HEK293 (cell line): ENCODE data around the gene MBOAT7.

ENCODE experiments used
- CTCF ChIA-PET: fragments of 350-600 bp; formaldehyde crosslinking; extraction: SDS; loops from one replicate; lab custom pipeline; 2021; ENCODE audit warnings: antibody characterized with exemption; lab: Yijun Ruan, JAX
- POLR2A ChIA-PET: fragments of 300-600 bp; formaldehyde crosslinking; extraction: SDS; loops from one replicate; lab custom pipeline; 2020; ENCODE audit warnings: antibody characterized with exemption, inconsistent platforms; lab: Yijun Ruan, JAX
- H3K27ac ChIP-seq: fragments of 200-500 bp; sonication (Bioruptor generic); 2 replicates; pipeline ENCODE4 v1.5.1; 2014; ENCODE audit warnings: low read depth, low read length, control low read depth, inconsistent platforms; ENCODE audit errors: extremely low read depth
- H3K36me3 ChIP-seq, 2 experiments: fragments of 200-500 bp in 1 of 2; sonication (Bioruptor generic) in 1 of 2; 1 replicate in 1 of 2; 2 replicates in 1 of 2; pipeline ENCODE4 v1.5.1; 2014 to 2017; ENCODE audit warnings: inconsistent platforms in 2 of 2, low read length in 2 of 2; ENCODE audit not compliant: control insufficient read depth in 2 of 2, insufficient read depth in 1 of 2
- H3K4me1 ChIP-seq: fragments of 200-500 bp; sonication (Bioruptor generic); 2 replicates; pipeline ENCODE4 v1.5.1; 2014; ENCODE audit warnings: mild to moderate bottlenecking, low read length, inconsistent platforms; ENCODE audit not compliant: control insufficient read depth, insufficient read depth
- H3K4me3 ChIP-seq: 2 replicates; pipeline ENCODE4 v1.5.1; 2011; ENCODE audit warnings: low read depth, mild to moderate bottlenecking, control low read depth, low read length, moderate library complexity
- H3K9me3 ChIP-seq: fragments of 200-500 bp; sonication (Bioruptor generic); 2 replicates; pipeline ENCODE4 v1.5.1; 2014; ENCODE audit warnings: low read depth, low read length, inconsistent platforms; ENCODE audit not compliant: control insufficient read depth, insufficient read depth
- KLF1 ChIP-seq: fragments of 450-650 bp; formaldehyde crosslinking; IDR thresholded peaks from 2 replicates; pipeline ENCODE4 v1.5.1; 2016; ENCODE audit warnings: missing biosample characterization, missing genetic modification characterization
- KLF16 ChIP-seq: fragments of 450-650 bp; formaldehyde crosslinking; IDR thresholded peaks from 2 replicates; pipeline ENCODE4 v1.5.1; 2017; ENCODE audit warnings: missing biosample characterization, missing genetic modification characterization
- KLF9 ChIP-seq: fragments of 450-650 bp; formaldehyde crosslinking; IDR thresholded peaks from 2 replicates; pipeline ENCODE4 v1.5.1; 2016; ENCODE audit warnings: missing biosample characterization, missing genetic modification characterization, low read depth
- MYNN ChIP-seq: fragments of 450-650 bp; formaldehyde crosslinking; IDR thresholded peaks from 2 replicates; pipeline ENCODE4 v1.5.1; 2016; ENCODE audit warnings: missing biosample characterization, missing genetic modification characterization, borderline replicate concordance
- OSR2 ChIP-seq: fragments of 450-650 bp; formaldehyde crosslinking; IDR thresholded peaks from 2 replicates; pipeline ENCODE4 v1.5.1; 2016; ENCODE audit warnings: missing biosample characterization, missing genetic modification characterization
- PRDM1 ChIP-seq: fragments of 450-650 bp; formaldehyde crosslinking; IDR thresholded peaks from 2 replicates; pipeline ENCODE4; 2016; ENCODE audit warnings: missing biosample characterization, missing genetic modification characterization
- REPIN1 ChIP-seq: fragments of 450-650 bp; formaldehyde crosslinking; IDR thresholded peaks from 2 replicates; pipeline ENCODE4 v1.5.1; 2017; ENCODE audit warnings: missing biosample characterization, missing genetic modification characterization, low read depth
- SCRT1 ChIP-seq: fragments of 450-650 bp; formaldehyde crosslinking; IDR thresholded peaks from 2 replicates; pipeline ENCODE4 v1.5.1; 2016; ENCODE audit warnings: missing biosample characterization, missing genetic modification characterization, borderline replicate concordance
- SP2 ChIP-seq: fragments of 450-650 bp; formaldehyde crosslinking; IDR thresholded peaks from 2 replicates; pipeline ENCODE4 v1.5.1; 2016; ENCODE audit warnings: missing biosample characterization, missing genetic modification characterization
- SP7 ChIP-seq: fragments of 450-650 bp; formaldehyde crosslinking; IDR thresholded peaks from 2 replicates; pipeline ENCODE4 v1.5.1; 2016; ENCODE audit warnings: missing biosample characterization, missing genetic modification characterization
- ZBTB1 ChIP-seq: fragments of 450-650 bp; formaldehyde crosslinking; IDR thresholded peaks from 2 replicates; pipeline ENCODE4 v1.5.1; 2016; ENCODE audit warnings: missing biosample characterization, missing genetic modification characterization
- ZBTB20 ChIP-seq: fragments of 450-650 bp; formaldehyde crosslinking; IDR thresholded peaks from 2 replicates; pipeline ENCODE4 v1.5.1; 2016; ENCODE audit warnings: missing biosample characterization, missing genetic modification characterization
- ZBTB21 ChIP-seq: fragments of 450-650 bp; formaldehyde crosslinking; IDR thresholded peaks from 2 replicates; pipeline ENCODE4 v1.5.1; 2017; ENCODE audit warnings: missing biosample characterization, missing genetic modification characterization
- ZFP69B ChIP-seq: fragments of 450-650 bp; formaldehyde crosslinking; IDR thresholded peaks from 2 replicates; pipeline ENCODE4 v1.5.1; 2016; ENCODE audit warnings: missing biosample characterization, missing genetic modification characterization
- ZNF133 ChIP-seq: fragments of 450-650 bp; formaldehyde crosslinking; IDR thresholded peaks from 2 replicates; pipeline ENCODE4 v1.5.1; 2016; ENCODE audit warnings: missing biosample characterization, missing genetic modification characterization
- ZNF138 ChIP-seq: fragments of 450-650 bp; formaldehyde crosslinking; IDR thresholded peaks from 2 replicates; pipeline ENCODE4 v1.5.1; 2016; ENCODE audit warnings: missing biosample characterization, missing genetic modification characterization, borderline replicate concordance
- ZNF2 ChIP-seq: fragments of 450-650 bp; formaldehyde crosslinking; IDR thresholded peaks from 2 replicates; pipeline ENCODE4 v1.5.1; 2016; ENCODE audit warnings: missing biosample characterization, missing genetic modification characterization
- ZNF223 ChIP-seq: fragments of 450-650 bp; formaldehyde crosslinking; IDR thresholded peaks from 2 replicates; pipeline ENCODE4 v1.5.1; 2016; ENCODE audit warnings: missing biosample characterization, missing genetic modification characterization
- ZNF24 ChIP-seq: fragments of 450-650 bp; formaldehyde crosslinking; IDR thresholded peaks from 2 replicates; pipeline ENCODE4 v1.5.1; 2016; ENCODE audit warnings: missing biosample characterization, missing genetic modification characterization
- ZNF391 ChIP-seq: fragments of 450-650 bp; formaldehyde crosslinking; IDR thresholded peaks from 2 replicates; pipeline ENCODE4 v1.5.1; 2016; ENCODE audit warnings: low read depth, missing biosample characterization, missing genetic modification characterization, borderline replicate concordance
- ZNF544 ChIP-seq: fragments of 450-650 bp; formaldehyde crosslinking; IDR thresholded peaks from 2 replicates; pipeline ENCODE4 v1.5.0; 2017; ENCODE audit warnings: missing biosample characterization, missing genetic modification characterization
- ZNF561 ChIP-seq: fragments of 450-650 bp; IDR thresholded peaks from 2 replicates; pipeline ENCODE4 v1.5.1; 2018; ENCODE audit warnings: missing biosample characterization, missing genetic modification characterization, borderline replicate concordance
- ZNF629 ChIP-seq: fragments of 450-650 bp; formaldehyde crosslinking; IDR thresholded peaks from 2 replicates; pipeline ENCODE4 v1.5.1; 2017; ENCODE audit warnings: missing biosample characterization, missing genetic modification characterization
- ZNF785 ChIP-seq: fragments of 450-650 bp; formaldehyde crosslinking; IDR thresholded peaks from 2 replicates; pipeline ENCODE4 v1.5.1; 2016; ENCODE audit warnings: missing biosample characterization, missing genetic modification characterization
- ZNF843 ChIP-seq: fragments of 450-650 bp; formaldehyde crosslinking; IDR thresholded peaks from 2 replicates; pipeline ENCODE4 v1.5.1; 2016; ENCODE audit warnings: missing biosample characterization, missing genetic modification characterization
- ZSCAN16 ChIP-seq: fragments of 450-650 bp; formaldehyde crosslinking; IDR thresholded peaks from 2 replicates; pipeline ENCODE4 v1.5.1; 2016; ENCODE audit warnings: missing biosample characterization, missing genetic modification characterization
- TF ChIP-seq, protein P1 (sequence below): fragments of 450-650 bp; formaldehyde crosslinking; IDR thresholded peaks from 2 replicates; pipeline ENCODE4 v1.5.1; 2016; ENCODE audit warnings: missing biosample characterization, missing genetic modification characterization
- TF ChIP-seq, protein P2 (sequence below): fragments of 450-650 bp; formaldehyde crosslinking; IDR thresholded peaks from 2 replicates; pipeline ENCODE4 v1.5.1; 2016; ENCODE audit warnings: missing biosample characterization, missing genetic modification characterization
- TF ChIP-seq, protein P3 (sequence below): fragments of 450-650 bp; formaldehyde crosslinking; IDR thresholded peaks from 2 replicates; pipeline ENCODE4 v1.5.1; 2016; ENCODE audit warnings: missing biosample characterization, missing genetic modification characterization
- TF ChIP-seq, protein P4 (sequence below): fragments of 450-650 bp; formaldehyde crosslinking; IDR thresholded peaks from 2 replicates; pipeline ENCODE4 v1.5.1; 2016; ENCODE audit warnings: missing biosample characterization, missing genetic modification characterization

MBOAT7 gene

DNA sequence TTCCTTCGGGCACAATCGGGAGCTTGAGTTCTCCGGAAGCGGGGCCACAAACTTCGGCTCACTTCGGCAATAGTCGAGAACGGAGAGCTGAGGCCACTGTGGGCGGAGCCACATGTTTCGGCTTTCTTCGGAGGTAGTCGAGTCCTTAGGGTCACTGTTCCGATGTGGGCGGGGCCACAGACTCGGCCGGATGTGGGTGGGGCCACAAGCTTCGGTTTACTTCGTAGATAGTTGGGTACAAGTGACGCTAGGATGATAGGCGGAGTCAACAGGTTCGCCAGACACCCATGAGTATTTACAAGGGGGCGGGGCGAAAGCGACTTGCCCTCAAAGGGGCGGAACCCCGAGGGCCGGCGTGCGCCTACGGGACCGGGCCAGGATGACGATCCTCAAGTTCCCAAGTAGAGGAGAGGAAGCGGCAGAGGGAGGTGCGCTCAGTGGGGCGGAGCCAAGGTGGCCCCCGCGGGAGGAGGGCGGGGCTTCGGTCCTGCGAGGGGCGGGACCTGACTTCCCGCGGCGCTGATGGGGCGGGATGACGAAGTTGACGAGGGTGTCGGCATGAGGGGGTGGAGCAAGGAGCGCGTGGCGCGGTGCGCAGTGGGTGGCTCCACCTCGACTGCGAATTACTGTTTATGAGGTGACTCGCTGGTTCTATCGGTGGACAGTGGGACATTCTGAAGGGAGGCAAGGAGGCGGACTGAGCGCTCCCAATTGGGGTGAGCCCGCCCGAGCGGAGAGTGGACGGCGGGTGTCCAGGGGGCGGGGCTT is 539 bp upstream of the MBOAT7 start:
- Histone ChIP-seq H3K27ac (peak overlapping the region; percentile 95), H3K9me3 (no peaks in the 10 kb centered on the region), H3K36me3 (peaks cover 25 to 43% of the 10 kb centered on the region in 2 experiments), H3K4me1 (peaks cover 14% of the 10 kb centered on the region), H3K4me3 (peak overlapping the region; percentile 87)
- CTCF ChIA-PET, result interaction anchor here (0.7 to 3.2 kb wide), 12 partner anchors 8 to 201 kb away, joined by 3 to 28 read pairs (median 5); no protein-coding TSS in a partner anchor
- POLR2A ChIA-PET, result interaction anchor here (0.5 to 6.4 kb wide), 24 partner anchors 10 to 384 kb away, joined by 3 to 241 read pairs (median 4); partner anchors contain the start of genes CNOT3, LENG1, LENG8 and LENG9
- TF ChIP-seq ZFP69B (tag by site-specific recombination) (peak; percentile 71), SP2 (tag by site-specific recombination) (peak; percentile 89), ZBTB20 (tag by site-specific recombination) (peak; percentile 49; the same call in 1 of the 2 replicates), SCRT1 (peak; percentile 98), ZBTB1 (tag by site-specific recombination) (no peak), PRDM1 (tag by site-specific recombination) (no peak), REPIN1 (peak; percentile 52; the same call in 1 of the 2 replicates), ZNF785 (tag by site-specific recombination) (peak; percentile 68; the same call in 1 of the 2 replicates), ZSCAN16 (tag by site-specific recombination) (no peak), MYNN (no peak), ZNF544 (tag by site-specific recombination) (no peak), ZNF629 (tag by site-specific recombination) (peak; percentile 95), ZNF138 (no peak), ZNF843 (tag by site-specific recombination) (peak; percentile 70), ZNF561 (tag by site-specific recombination) (peak; percentile 78; the same call in 1 of the 2 replicates), ZNF24 (tag by site-specific recombination) (no peak), OSR2 (tag by site-specific recombination) (peak; percentile 9; the same call in 1 of the 2 replicates), ZNF2 (tag by site-specific recombination) (peak; percentile 74), ZNF391 (tag by site-specific recombination) (peak; percentile 74; the same call in 1 of the 2 replicates), ZNF133 (no peak), KLF9 (tag by site-specific recombination) (peak; percentile 84), KLF16 (tag by site-specific recombination) (peak; percentile 94), ZNF223 (tag by site-specific recombination) (no peak), KLF1 (tag by site-specific recombination) (peak; percentile 95), SP7 (peak; percentile 83), ZBTB21 (tag by site-specific recombination) (peak; percentile 90)
- TF ChIP-seq, protein P1, sequence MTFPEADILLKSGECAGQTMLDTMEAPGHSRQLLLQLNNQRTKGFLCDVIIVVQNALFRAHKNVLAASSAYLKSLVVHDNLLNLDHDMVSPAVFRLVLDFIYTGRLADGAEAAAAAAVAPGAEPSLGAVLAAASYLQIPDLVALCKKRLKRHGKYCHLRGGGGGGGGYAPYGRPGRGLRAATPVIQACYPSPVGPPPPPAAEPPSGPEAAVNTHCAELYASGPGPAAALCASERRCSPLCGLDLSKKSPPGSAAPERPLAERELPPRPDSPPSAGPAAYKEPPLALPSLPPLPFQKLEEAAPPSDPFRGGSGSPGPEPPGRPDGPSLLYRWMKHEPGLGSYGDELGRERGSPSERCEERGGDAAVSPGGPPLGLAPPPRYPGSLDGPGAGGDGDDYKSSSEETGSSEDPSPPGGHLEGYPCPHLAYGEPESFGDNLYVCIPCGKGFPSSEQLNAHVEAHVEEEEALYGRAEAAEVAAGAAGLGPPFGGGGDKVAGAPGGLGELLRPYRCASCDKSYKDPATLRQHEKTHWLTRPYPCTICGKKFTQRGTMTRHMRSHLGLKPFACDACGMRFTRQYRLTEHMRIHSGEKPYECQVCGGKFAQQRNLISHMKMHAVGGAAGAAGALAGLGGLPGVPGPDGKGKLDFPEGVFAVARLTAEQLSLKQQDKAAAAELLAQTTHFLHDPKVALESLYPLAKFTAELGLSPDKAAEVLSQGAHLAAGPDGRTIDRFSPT (tag by site-specific recombination), result peak; percentile 43; the same call in 1 of the 2 replicates
- TF ChIP-seq, protein P2, sequence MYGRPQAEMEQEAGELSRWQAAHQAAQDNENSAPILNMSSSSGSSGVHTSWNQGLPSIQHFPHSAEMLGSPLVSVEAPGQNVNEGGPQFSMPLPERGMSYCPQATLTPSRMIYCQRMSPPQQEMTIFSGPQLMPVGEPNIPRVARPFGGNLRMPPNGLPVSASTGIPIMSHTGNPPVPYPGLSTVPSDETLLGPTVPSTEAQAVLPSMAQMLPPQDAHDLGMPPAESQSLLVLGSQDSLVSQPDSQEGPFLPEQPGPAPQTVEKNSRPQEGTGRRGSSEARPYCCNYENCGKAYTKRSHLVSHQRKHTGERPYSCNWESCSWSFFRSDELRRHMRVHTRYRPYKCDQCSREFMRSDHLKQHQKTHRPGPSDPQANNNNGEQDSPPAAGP, result peak; percentile 86
- TF ChIP-seq, protein P3, sequence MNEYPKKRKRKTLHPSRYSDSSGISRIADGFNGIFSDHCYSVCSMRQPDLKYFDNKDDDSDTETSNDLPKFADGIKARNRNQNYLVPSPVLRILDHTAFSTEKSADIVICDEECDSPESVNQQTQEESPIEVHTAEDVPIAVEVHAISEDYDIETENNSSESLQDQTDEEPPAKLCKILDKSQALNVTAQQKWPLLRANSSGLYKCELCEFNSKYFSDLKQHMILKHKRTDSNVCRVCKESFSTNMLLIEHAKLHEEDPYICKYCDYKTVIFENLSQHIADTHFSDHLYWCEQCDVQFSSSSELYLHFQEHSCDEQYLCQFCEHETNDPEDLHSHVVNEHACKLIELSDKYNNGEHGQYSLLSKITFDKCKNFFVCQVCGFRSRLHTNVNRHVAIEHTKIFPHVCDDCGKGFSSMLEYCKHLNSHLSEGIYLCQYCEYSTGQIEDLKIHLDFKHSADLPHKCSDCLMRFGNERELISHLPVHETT, result no peak
- TF ChIP-seq, protein P4, sequence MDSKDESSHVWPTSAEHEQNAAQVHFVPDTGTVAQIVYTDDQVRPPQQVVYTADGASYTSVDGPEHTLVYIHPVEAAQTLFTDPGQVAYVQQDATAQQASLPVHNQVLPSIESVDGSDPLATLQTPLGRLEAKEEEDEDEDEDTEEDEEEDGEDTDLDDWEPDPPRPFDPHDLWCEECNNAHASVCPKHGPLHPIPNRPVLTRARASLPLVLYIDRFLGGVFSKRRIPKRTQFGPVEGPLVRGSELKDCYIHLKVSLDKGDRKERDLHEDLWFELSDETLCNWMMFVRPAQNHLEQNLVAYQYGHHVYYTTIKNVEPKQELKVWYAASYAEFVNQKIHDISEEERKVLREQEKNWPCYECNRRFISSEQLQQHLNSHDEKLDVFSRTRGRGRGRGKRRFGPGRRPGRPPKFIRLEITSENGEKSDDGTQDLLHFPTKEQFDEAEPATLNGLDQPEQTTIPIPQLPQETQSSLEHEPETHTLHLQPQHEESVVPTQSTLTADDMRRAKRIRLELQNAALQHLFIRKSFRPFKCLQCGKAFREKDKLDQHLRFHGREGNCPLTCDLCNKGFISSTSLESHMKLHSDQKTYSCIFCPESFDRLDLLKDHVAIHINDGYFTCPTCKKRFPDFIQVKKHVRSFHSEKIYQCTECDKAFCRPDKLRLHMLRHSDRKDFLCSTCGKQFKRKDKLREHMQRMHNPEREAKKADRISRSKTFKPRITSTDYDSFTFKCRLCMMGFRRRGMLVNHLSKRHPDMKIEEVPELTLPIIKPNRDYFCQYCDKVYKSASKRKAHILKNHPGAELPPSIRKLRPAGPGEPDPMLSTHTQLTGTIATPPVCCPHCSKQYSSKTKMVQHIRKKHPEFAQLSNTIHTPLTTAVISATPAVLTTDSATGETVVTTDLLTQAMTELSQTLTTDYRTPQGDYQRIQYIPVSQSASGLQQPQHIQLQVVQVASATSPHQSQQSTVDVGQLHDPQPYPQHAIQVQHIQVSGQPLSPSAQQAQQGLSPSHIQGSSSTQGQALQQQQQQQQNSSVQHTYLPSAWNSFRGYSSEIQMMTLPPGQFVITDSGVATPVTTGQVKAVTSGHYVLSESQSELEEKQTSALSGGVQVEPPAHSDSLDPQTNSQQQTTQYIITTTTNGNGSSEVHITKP (tag by site-specific recombination), result peak; percentile 92
